Measurements from ENCODE around the gene NOB1.
"Not testable (repeated sequence)": the region's sequence is repeated elsewhere in the genome, so short reads cannot be mapped to it uniquely, and the experiment has no call there.

NOB1 gene

GRCh38 chr16:69754469-69755310 lies at the start of gene NOB1:
NOB1 (minus strand) TSS chr16:69754926; CDS start chr16:69754910, 16 bp downstream.
- DNase-seq (ENCODE audit: low read depth in 1 of 2, low spot score in 1 of 2) = peak; percentile 93 to 98

DNA sequence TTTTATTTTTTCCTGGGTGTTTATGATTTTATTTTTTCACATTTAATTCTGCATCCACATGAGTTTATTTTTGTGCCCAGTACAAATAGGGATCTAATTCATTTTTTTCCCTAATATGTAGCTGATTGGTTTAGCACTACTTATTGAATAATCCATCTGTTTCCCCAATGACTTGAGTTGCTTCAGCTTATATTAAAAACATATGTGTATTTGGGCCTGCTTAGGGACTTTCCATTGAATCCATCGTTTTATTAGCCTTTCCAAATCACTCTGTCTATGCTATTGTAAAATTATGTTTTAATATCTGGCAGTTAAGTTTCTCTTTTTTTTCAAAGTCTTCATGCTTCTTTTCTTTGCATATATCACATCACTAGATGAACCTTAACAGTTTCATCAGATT lies 49.6 kb upstream of the NOB1 start:
- no peak for DNase-seq (ENCODE audit: low read depth in 1 of 2, low spot score in 1 of 2)

- no peak for DNase-seq (ENCODE audit: low read depth in 1 of 2, low spot score in 1 of 2)
Observed at GRCh38 chr16:69799611-69800031, 44.9 kb upstream of the NOB1 start.

DNA sequence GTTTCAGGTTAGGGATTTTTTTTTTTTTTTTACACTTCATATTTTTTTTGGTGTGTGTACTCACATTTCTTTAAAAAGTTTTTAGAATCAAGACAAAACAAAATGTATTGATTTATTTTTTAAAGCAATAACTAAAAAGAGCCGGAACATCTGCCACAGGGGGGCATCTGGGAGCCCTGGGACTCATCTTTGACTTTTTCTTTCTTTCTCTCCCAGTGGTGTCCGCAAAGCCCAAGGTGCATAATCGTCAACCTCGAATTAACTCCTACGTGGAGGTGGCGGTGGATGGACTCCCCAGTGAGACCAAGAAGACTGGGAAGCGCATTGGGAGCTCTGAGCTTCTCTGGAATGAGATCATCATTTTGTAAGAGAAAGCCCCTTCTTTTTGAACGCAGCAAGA lies 43.7 kb upstream of the NOB1 start:
- DNase-seq (ENCODE audit: low read depth in 1 of 2, low spot score in 1 of 2) = no peak

- DNase-seq (ENCODE audit: low read depth in 1 of 2, low spot score in 1 of 2) = no peak
Observed at GRCh38 chr16:69796285-69797118, 41.8 kb upstream of the NOB1 start.

DNA sequence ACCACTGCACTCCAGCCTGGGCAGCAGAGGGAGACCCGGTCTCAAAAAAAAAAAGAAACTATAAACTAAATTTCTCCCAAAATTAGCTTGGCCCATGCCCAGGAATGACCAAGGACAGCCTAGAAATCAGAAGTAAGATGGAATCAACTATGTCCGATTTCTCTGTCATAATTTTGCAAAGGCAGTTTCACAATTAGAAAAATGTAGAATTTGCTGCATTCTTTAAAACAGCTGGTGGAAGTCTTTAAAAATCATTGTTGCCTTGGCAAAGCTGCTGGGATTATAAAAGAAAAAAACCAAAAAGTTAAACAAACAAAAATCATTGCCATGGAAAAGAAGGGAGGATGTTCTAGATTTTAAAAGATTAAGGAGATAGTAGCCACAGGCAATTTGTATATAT lies 39.8 kb upstream of the NOB1 start:
- no peak for DNase-seq (ENCODE audit: low read depth in 1 of 2, low spot score in 1 of 2)

DNA sequence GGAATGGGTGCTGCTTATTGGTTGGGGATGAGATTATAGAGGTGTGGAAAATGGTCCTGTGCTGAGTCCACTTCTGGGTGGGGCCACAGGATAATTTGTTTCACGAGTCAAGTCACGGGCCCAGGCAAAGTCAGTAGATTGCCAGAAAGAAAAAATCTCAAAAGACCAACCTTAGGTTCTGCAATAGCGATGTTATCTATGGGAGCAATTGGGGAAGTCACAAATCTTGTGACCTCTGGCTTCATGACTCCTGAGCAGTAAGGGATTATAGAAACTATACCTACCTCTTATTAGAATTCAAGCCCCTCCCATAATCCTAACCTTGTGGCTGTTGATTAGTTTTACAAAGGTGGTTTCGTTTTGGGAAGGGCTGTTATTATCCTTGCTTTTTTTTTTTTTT lies 38.8 kb upstream of the NOB1 start:
- DNase-seq (ENCODE audit: low read depth in 1 of 2, low spot score in 1 of 2) = no peak

- DNase-seq (ENCODE audit: low read depth in 1 of 2, low spot score in 1 of 2) = not testable (repeated sequence)
Observed at GRCh38 chr16:69791391-69791847, 36.7 kb upstream of the NOB1 start.

- no peak for DNase-seq (ENCODE audit: low read depth in 1 of 2, low spot score in 1 of 2)
Observed at GRCh38 chr16:69787883-69788282, 33.2 kb upstream of the NOB1 start.

GRCh38 chr16:69784586-69784985 lies 29.9 kb upstream of the NOB1 start:
- no peak for DNase-seq (ENCODE audit: low read depth in 1 of 2, low spot score in 1 of 2)

DNA sequence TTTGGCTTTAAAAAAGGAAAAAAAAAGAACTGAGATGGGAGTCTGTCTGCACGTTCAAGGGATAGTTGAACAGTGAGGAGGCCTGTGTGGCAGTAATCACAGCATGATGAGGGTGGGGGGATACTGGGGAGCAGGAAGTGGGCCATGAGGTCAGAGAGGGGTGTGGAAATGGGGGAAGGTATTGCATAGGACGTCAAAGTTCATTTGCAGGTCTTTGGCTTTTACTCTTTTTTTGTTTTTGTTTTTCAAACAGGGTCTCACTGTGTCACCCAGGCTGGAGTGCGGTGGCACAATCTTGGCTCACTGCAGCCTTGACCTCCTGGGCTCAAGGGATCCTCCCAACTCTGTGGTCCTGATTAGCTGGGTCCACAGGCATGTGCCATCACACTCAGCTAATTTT lies 26.4 kb upstream of the NOB1 start:
- DNase-seq (ENCODE audit: low read depth in 1 of 2, low spot score in 1 of 2) = no peak

GRCh38 chr16:69779724-69780123 lies 25.0 kb upstream of the NOB1 start:
- no peak for DNase-seq (ENCODE audit: low read depth in 1 of 2, low spot score in 1 of 2)

DNA sequence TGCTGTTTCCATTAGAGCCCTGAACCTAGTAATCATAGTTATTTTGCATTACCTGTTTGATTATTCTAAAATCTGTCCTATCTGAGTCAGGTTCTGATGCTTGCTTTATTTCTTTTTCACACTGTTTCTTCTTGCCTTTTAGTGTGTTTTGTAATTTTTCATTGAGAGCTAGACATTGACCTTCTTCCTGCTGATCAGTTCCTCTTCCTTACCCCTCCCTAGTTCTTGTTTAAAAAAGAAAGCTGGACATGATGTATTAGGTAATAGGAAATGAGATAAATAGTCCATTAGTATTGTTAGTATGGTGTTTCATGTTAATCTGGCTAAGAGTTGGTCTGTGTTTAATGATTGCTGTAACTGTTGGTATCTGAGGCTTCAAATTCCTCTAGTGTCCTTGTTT lies 20.8 kb upstream of the NOB1 start:
- no peak for DNase-seq (ENCODE audit: low read depth in 1 of 2, low spot score in 1 of 2)

GRCh38 chr16:69773260-69773947 lies 18.7 kb upstream of the NOB1 start:
- DNase-seq (ENCODE audit: low read depth in 1 of 2, low spot score in 1 of 2) = no peak

DNA sequence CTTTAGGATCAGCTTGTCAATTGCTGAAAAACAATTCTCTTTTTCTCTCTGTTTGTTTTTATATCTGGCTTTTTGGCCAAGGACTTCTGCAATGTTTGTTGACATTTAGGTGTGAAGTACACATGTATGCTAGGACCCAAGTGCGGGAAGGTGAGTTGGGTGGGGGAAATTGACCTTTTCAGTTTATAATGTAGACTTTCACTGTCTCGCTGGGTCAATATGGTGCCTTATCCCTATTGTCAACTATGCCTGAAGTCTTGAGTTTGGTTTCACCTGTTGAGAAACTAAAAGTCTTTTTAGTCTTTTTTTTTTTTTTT lies 16.9 kb upstream of the NOB1 start:
- no peak for DNase-seq (ENCODE audit: low read depth in 1 of 2, low spot score in 1 of 2)

- no peak for DNase-seq (ENCODE audit: low read depth in 1 of 2, low spot score in 1 of 2)
Observed at GRCh38 chr16:69769404-69769803, 14.7 kb upstream of the NOB1 start.

GRCh38 chr16:69768666-69769065 lies 13.9 kb upstream of the NOB1 start:
- DNase-seq (ENCODE audit: low read depth in 1 of 2, low spot score in 1 of 2) = no peak

GRCh38 chr16:69767459-69768229 lies 12.9 kb upstream of the NOB1 start:
- no peak for DNase-seq (ENCODE audit: low read depth in 1 of 2, low spot score in 1 of 2)

DNA sequence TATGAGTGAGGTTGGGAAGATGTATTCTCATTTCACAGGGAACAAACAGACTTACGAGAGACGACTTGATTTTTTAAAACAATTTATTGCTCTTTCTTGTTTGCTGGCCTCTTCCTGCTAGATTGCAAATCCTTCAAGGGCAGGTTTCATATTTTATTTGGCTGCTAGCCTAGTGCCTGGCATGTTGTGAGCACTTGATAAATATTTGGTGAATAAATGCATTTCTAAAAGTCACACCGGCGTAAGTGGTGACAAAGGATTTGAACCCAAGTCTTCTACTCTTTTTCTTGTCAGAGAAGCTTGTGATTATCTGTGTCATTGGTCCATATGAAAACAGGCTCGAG lies 8.8 kb upstream of the NOB1 start:
- no peak for DNase-seq (ENCODE audit: low read depth in 1 of 2, low spot score in 1 of 2)

DNA sequence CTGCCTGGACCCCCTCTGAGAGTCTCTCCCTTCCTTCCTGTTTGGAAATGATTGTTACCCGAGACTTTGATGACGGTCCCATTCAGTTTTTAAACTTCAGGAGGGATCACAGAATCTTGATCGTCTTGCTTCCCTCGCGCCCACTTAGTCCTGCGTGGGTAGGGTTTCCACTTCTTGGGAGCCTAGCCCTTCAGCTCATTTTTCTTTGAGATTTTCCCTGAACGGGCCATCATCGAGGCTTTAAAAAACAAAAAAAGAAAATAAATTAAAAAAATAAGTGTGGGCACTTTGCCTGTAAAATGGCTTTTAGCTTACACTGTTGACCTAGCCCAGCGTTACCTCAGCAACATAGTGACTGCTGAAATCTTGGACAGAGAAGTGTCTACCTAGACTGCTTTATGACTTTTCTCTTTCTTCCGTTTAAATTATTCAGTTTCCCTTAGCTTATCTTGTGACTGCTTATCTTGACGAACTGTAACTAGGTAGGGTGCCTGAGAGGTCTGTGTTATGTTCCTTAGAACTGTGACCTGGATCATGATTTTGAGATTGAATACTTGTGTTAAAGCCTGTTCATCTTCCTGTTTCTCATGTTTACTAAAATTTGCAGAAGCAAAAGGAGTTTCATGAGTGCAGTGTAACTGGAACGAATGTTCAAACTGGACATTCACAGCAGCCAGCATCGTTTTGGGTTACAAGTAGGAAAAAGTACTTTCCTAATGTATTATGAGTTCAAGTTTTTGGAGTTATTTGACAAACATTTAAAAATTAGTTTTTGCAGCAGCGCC lies 8.3 kb upstream of the NOB1 start:
- no peak for DNase-seq (ENCODE audit: low read depth in 1 of 2, low spot score in 1 of 2)

Measured in activated T-helper 1 cell treated with anti-CD3 and anti-CD28 coated beads, Interleukin-2, amount 50 U/mL, for 16 hours (primary cell).